Psoas muscle (tissue), 8 donors: Measurements from ENCODE around the gene HSPA14. TPM values are rescaled to one million over a fixed set of nuclear protein-coding genes. Genes with fewer than 3 reads are reported as not detected.

Source experiments
- ATAC-seq, 4 donors: fragments of 200-7000 bp; cut with Tn5 transposase; one replicate each; pipeline ENCODE4 v1.9.1; 2020; ENCODE audit warnings: moderate library complexity in 3 of 4, mild to moderate bottlenecking in 2 of 4
- DNase-seq, 2 donors: peaks; one replicate each; pipeline ENCODE4 v3.0.0-alpha.2; 2020
- H3K27ac ChIP-seq: fragments of 200-600 bp; one replicate; pipeline ENCODE4 v1.8.0; 2022
- H3K27me3 ChIP-seq, 3 donors: fragments of 200-600 bp in 1 of 3; one replicate each; pipeline versions ENCODE4 v1.6.1 to v1.8.0; 2013 to 2022; ENCODE audit warnings: low read length in 2 of 3, mild to moderate bottlenecking in 2 of 3, moderate library complexity in 1 of 3; ENCODE audit not compliant: insufficient read depth in 3 of 3
- H3K36me3 ChIP-seq, 2 donors: fragments of 200-600 bp in 1 of 2; one replicate each; pipeline versions ENCODE4 v1.6.1 to v1.8.0; 2013 to 2022; ENCODE audit warnings: low read depth in 1 of 2, mild to moderate bottlenecking in 1 of 2, moderate library complexity in 1 of 2; ENCODE audit not compliant: insufficient read depth in 1 of 2
- H3K4me1 ChIP-seq: fragments of 200-600 bp; one replicate; pipeline ENCODE4 v1.8.0; 2022
- H3K4me3 ChIP-seq: fragments of 200-600 bp; one replicate; pipeline ENCODE4 v1.8.0; 2022; ENCODE audit warnings: mild to moderate bottlenecking
- H3K9me3 ChIP-seq: fragments of 200-600 bp; one replicate; pipeline ENCODE4 v1.8.0; 2022
- CTCF ChIP-seq: fragments of 200-600 bp; IDR thresholded peaks from one replicate; pipeline ENCODE4 v1.8.0; 2022; ENCODE audit warnings: antibody characterized with exemption
- WGBS, 3 donors: extraction: QIAGEN DNeasy Blood & Tissue Kit; methylation state at CpG; one replicate each; pipeline versions ENCODE4 v1.1.6 to v1.1.7; 2013; 5-methylcytosine and 5-hydroxymethylcytosine counted together
- intact Hi-C, 2 donors: fragments of 100-400 bp; cut with DNase I; formaldehyde crosslinking; loops; one replicate each; pipeline versions ENCODE4 v1.11.0 to v1.14.2; 2022
- polyA plus RNA-seq, 3 donors: library from polyadenylated mRNA; stranded (reverse); fragments of 200-250 nt; gene quantifications; one replicate each; pipeline ENCODE4 v1.2.3, GENCODE V29; 2013
- total RNA-seq, 4 donors: library from RNA; stranded (reverse); fragmentation: NEBNext Ultra II Directional in 2 of 4; extraction: Animal tissue kit (Norgen Biotek cat#: 25700) in 2 of 4; gene quantifications; one replicate each; pipeline versions ENCODE4 v1.2.1 to v1.2.4, GENCODE V29; 2021 to 2023
- donor health status: healthy with polysubstance abuse.
- donor health status: DM: no; HTN: no; CAD: no; lungs with moderate emphysema.
- donor health status: Bipolar disorder and iron deficiency.
- donor health status: healthy.
- donor health status: DM: yes; HTN: yes; CAD: no.
- donor health status: DM: no; HTN: no; CAD: no.
- donor health status: DM: no; HTN: no; CAD: no.
- donor health status: DM: yes; HTN: yes; CAD: no.

The HSPA14 gene
- total and polyA plus RNA-seq, 7 donors: 5.5 to 29.8 (median 14.5) TPM

- Histone ChIP-seq H3K4me3 (no peak overlapping the region), H3K27ac (no peak overlapping the region), H3K27me3 (no peaks in the 10 kb centered on the region), H3K36me3 (peaks cover 0 to 52% of the 10 kb centered on the region in 2 donors), H3K9me3 (no peaks in the 10 kb centered on the region), H3K4me1 (no peaks in the 10 kb centered on the region)
- WGBS, 3 donors: 46 to 56% (median 50%) methylated on average over 3 of the region's 3 CpGs
- no peak for ATAC-seq
- DNase-seq: no peak
- intact Hi-C loops: loop anchor here (5.0 to 10.0 kb wide), 2 partner anchors 281 to 318 kb away; no protein-coding TSS in a partner anchor
- TF ChIP-seq CTCF: peak; percentile 31
Observed at GRCh38 chr10:14822879-14823755, 15.0 kb upstream of the HSPA14 start.

- WGBS, 3 donors: 81 to 90% (median 85%) methylated on average over 3 of the region's 3 CpGs
- no peaks in the 10 kb centered on the region for H3K4me1 ChIP-seq
- no peak for TF ChIP-seq CTCF
- no peak overlapping the region for H3K4me3 ChIP-seq
- ATAC-seq (no peak), DNase-seq (no peak)
- H3K27me3 ChIP-seq: no peaks in the 10 kb centered on the region
- H3K27ac ChIP-seq: no peak overlapping the region
- no peaks in the 10 kb centered on the region for H3K9me3 ChIP-seq
- intact Hi-C loops: loop anchor here (5.0 to 10.0 kb wide), 2 partner anchors 282 to 319 kb away; no protein-coding TSS in a partner anchor
- H3K36me3 ChIP-seq: peaks cover 0 to 52% of the 10 kb centered on the region in 2 donors
Observed at GRCh38 chr10:14823966-14824365, 14.1 kb upstream of the HSPA14 start.

- ATAC-seq (no peak), DNase-seq (no peak)
- Histone ChIP-seq H3K9me3 (no peaks in the 10 kb centered on the region), H3K27me3 (no peaks in the 10 kb centered on the region), H3K27ac (no peak overlapping the region), H3K4me1 (no peaks in the 10 kb centered on the region), H3K36me3 (peaks cover 0 to 38% of the 10 kb centered on the region in 2 donors), H3K4me3 (no peak overlapping the region)
- intact Hi-C loops: loop anchor here in 1 of 2 donors (10.0 kb wide), 1 partner anchor 321 kb away; no protein-coding TSS in a partner anchor
- 48 to 63% (median 50%) methylated on average over 1 of the region's 1 CpG for WGBS, 3 donors
- no peak for TF ChIP-seq CTCF
Observed at GRCh38 chr10:14826076-14826829, 11.9 kb upstream of the HSPA14 start.

- WGBS, 3 donors: 69 to 77% (median 74%) methylated on average over 3 of the region's 3 CpGs
- ATAC-seq (no peak), DNase-seq (no peak)
- no peak overlapping the region for H3K27ac ChIP-seq
- no peaks in the 10 kb centered on the region for H3K27me3 ChIP-seq
- TF ChIP-seq CTCF: no peak
- H3K36me3 ChIP-seq: peaks cover 4 to 30% of the 10 kb centered on the region in 2 donors
- peaks cover 11% of the 10 kb centered on the region for H3K4me1 ChIP-seq
- intact Hi-C loops: loop anchor here in 1 of 2 donors (10.0 kb wide), 1 partner anchor 332 kb away; the partner anchor contains the start of gene NMT2
- no peaks in the 10 kb centered on the region for H3K9me3 ChIP-seq
- no peak overlapping the region for H3K4me3 ChIP-seq
Observed at GRCh38 chr10:14833106-14833505, 5.0 kb upstream of the HSPA14 start.
